ENCODE results near the gene IKZF5.

IKZF5 gene

DNA sequence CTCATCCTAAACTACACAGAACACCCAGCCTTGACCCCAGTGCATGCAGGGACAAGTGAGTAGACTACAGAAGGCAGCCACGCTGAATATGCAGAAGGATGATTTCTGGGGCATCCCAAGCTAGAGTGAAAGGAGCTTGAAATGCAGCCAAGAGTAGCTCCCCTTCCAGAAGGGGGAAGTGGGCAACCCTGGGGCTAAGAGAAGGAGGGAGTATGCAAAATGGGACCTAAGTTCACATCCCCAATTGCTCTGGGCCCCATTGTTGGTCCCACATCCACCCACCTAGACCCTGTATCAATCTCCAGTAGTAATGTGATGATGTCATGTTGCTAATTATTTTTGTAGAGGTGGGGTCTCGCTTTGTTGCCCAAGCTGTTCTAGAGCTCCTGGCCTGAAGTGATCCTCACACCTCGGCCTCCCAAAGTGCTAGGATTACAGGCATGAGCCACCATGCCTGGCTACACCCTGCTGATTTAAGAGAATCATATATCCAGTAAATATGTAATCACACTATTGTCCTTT is 34.0 kb downstream of the IKZF5 start:
- Mint-ChIP-seq H3K9me3 (no peaks in the 10 kb centered on the region), H3K27ac (no peak overlapping the region), H3K27me3 (peaks cover 4% of the 10 kb centered on the region), H3K4me3 (no peak overlapping the region), H3K4me1 (ENCODE audit: low read depth) (peaks cover under 1% of the 10 kb centered on the region), H3K36me3 (ENCODE audit: low read depth) (no peaks in the 10 kb centered on the region)

DNA sequence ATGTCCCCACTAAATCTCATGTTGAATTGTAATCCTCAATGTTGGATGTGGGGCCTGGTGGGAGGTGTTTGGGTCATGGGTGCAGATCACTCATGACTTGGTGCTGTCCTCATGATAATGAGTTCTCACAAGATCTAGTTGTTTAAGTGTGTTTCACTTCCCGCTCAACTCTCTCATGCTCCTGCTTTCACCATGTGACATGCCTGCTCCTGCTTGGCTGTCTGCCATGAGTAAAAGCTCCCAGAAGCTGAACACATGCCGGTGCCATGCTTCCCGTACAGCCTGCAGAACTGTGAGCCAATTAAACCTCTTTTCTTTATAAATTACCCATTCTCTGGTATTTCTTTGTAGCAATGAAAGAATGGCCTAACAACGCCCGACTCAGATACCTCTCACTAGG is 34.6 kb downstream of the IKZF5 start:
- Mint-ChIP-seq H3K27ac (no peak overlapping the region), H3K4me1 (ENCODE audit: low read depth) (no peaks in the 10 kb centered on the region), H3K9me3 (peaks cover 3% of the 10 kb centered on the region), H3K4me3 (no peak overlapping the region), H3K36me3 (ENCODE audit: low read depth) (no peaks in the 10 kb centered on the region), H3K27me3 (peaks cover 9% of the 10 kb centered on the region)

DNA sequence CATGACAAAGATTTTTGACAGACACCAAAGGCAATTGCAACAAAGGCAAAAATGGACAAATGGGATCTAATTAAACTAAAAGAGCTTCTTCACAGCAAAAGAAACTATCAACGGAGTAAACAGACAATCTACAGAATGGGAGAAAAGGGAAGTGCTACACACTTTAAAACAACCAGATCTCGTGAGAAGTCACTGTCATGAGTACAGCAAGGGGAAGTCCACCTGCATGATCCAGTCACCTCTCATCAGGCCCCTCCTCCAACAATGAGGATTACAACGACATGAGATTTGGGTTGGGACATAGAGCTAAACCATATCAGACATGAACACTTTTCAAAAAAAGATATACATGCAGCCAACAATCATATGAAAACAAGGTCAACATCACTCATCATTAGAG is 39.9 kb downstream of the IKZF5 start:
- H3K4me3 Mint-ChIP-seq = no peak overlapping the region
- peaks cover 32% of the 10 kb centered on the region for H3K9me3 Mint-ChIP-seq
- H3K4me1 Mint-ChIP-seq (ENCODE audit: low read depth) = no peaks in the 10 kb centered on the region
- no peak overlapping the region for H3K27ac Mint-ChIP-seq
- H3K36me3 Mint-ChIP-seq (ENCODE audit: low read depth) = peaks cover 10% of the 10 kb centered on the region
- H3K27me3 Mint-ChIP-seq = peaks cover 25% of the 10 kb centered on the region

DNA sequence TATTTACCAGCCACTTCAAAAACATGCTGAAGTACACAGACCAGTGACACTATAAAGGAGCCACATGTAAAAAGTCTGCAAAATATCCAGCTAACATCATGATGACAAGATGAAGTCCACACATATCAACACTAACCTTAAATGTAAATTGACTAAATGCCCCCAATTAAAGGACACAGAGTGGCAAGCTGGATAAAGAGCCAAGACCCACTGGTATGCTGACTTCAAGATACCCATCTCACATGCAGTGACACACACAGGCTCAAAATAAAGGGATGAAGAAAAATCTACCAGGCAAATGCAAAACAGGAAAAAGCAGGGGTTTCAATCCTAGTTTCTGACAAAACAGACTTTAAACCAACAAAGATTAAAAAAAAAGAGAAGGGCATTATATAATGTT is 41.7 kb downstream of the IKZF5 start:
- H3K27ac Mint-ChIP-seq = no peak overlapping the region
- H3K9me3 Mint-ChIP-seq = peaks cover 32% of the 10 kb centered on the region
- H3K4me3 Mint-ChIP-seq = no peak overlapping the region
- H3K36me3 Mint-ChIP-seq (ENCODE audit: low read depth) = peaks cover 10% of the 10 kb centered on the region
- H3K27me3 Mint-ChIP-seq = peaks cover 28% of the 10 kb centered on the region
- H3K4me1 Mint-ChIP-seq (ENCODE audit: low read depth) = no peaks in the 10 kb centered on the region

DNA sequence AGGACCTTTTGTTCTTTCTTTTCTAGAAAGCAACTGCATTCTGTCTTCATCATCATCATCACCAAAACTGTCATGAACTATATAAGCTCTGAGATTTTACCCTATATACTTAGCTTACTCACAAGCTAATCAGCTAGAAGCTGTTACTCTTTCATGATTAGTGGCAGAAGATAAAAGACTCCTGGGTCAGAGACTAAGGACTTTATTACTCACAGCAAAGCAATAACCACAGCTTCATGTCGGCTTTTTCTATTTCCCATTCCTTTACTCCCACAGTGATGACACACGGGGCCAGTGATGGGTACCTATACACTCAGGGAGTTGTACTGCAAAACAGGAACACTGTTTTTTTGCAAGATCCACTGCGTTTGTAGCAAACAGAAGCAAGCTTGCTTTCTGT is 46.2 kb downstream of the IKZF5 start:
- Mint-ChIP-seq H3K27ac (no peak overlapping the region), H3K4me3 (no peak overlapping the region), H3K36me3 (ENCODE audit: low read depth) (peaks cover 10% of the 10 kb centered on the region), H3K4me1 (ENCODE audit: low read depth) (no peaks in the 10 kb centered on the region), H3K9me3 (peaks cover 24% of the 10 kb centered on the region), H3K27me3 (peaks cover 16% of the 10 kb centered on the region)

DNA sequence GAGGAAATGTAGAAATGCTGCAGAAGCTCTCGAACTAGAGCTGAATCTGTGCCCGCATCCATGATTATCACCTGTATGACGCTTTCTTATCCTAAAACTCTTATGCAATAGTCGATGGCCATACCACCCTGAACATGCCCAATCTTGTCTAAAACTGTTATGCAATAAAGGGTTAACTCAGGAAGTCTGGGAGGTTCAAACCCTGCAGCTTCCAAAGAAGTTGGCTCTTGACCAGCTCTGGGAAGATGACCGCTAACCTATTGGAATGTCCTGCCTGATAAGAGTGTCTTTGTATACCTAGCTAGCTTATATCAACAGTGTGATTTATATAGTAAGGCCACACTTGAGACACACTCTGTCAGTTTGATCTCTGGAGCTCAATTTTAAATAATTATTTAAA is 51.1 kb downstream of the IKZF5 start:
- no peaks in the 10 kb centered on the region for H3K9me3 Mint-ChIP-seq
- H3K27ac Mint-ChIP-seq = no peak overlapping the region
- peaks cover 9% of the 10 kb centered on the region for H3K27me3 Mint-ChIP-seq
- H3K36me3 Mint-ChIP-seq (ENCODE audit: low read depth) = peaks cover 7% of the 10 kb centered on the region
- H3K4me3 Mint-ChIP-seq = no peak overlapping the region
- H3K4me1 Mint-ChIP-seq (ENCODE audit: low read depth) = peaks cover 24% of the 10 kb centered on the region

DNA sequence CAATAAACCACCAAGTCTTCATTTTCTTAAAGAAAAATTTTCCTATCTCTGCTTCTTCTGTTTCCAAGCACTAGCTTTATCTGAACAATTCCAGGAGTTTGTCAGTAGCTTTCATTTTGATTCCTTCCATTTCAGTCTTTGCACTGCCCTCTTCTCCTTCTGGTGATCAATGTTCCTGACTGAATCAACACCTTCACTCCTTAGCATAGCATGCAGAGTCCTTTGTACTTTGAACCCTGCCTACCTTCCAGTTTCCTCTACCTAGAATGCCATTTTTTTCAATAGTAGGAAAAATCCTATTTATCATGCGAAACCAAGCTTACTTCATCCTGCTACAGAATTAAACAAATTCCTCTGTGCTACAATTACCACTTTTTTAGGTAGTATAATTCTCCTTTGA is 52.7 kb downstream of the IKZF5 start:
- no peak overlapping the region for H3K4me3 Mint-ChIP-seq

DNA sequence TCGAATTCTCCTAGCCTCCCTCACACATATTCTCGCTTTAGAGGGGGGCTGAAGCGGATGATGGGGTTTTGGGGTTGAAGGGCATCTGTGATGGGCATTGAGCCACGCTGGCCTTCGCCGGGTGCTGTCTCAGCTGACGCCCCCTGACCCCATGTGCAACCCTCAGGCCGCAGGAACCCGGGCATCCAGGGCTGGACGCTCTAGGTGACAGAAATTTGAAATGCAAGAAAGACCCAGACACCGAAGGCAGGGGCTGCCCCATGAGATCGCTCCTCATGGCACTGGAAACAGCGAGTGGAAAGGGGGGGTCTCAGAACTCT is 53.9 kb downstream of the IKZF5 start:
- H3K27ac Mint-ChIP-seq = no peak overlapping the region
- H3K9me3 Mint-ChIP-seq = no peaks in the 10 kb centered on the region
- peaks cover 9% of the 10 kb centered on the region for H3K27me3 Mint-ChIP-seq

More for the DNA sequence above, 52.7 kb downstream of the IKZF5 start:
- Mint-ChIP-seq H3K36me3 (ENCODE audit: low read depth) (peaks cover 11% of the 10 kb centered on the region), H3K27me3 (peaks cover 9% of the 10 kb centered on the region), H3K9me3 (no peaks in the 10 kb centered on the region), H3K27ac (no peak overlapping the region), H3K4me1 (ENCODE audit: low read depth) (peaks cover 30% of the 10 kb centered on the region)

DNA sequence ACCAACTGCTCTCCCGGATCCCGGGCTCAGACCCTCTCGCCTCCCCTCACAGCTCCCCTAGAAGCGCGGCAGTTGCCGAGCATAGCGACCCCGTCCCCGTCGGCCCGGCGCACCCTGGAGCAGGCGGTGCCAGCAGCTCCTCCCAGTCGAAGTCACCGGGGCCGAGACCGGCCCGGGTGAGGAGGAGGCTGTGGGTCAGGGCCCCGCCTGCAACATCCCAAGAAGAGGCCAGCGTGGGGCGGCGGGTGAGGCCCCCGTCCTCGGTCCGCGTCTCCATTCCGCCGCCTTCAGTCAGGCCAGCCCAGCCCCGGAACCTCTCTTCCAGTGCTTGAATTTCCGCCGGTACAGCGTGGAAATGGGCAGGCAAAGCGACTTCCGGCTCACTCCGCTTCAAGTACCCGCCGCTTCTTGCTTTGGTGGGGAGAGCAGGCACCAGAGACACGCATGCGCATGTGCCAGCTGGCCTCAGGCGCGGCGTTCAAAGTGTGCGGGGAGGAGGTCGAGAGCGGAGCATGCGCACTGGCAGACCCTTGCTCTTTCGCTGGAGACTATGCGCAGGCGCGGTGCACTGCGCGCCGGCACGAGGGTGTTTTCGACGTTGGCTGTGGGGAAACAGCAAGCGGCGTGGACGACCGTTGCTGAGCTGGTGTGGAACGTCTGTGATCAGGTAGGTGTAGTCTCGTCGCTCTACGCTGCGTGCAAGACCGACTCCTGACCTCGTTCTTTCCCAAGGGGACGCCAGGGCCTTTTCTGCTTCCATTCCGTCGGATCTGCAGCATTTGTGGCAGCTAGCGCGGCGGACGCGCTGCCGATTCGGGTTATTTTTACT is 54.5 kb downstream of the IKZF5 start, which contains the start of gene C10orf88:
TSS of gene C10orf88 (minus strand) at position 326 of the 829 bp plus-strand sequence. CDS start at position 277, 49 bp downstream.
- Mint-ChIP-seq H3K4me3 (peak within 1 kb of the TSS; percentile 86), H3K9me3 (no peaks in the 10 kb centered on the region), H3K27me3 (peaks cover 9% of the 10 kb centered on the region), H3K4me1 (ENCODE audit: low read depth) (peaks cover 30% of the 10 kb centered on the region), H3K27ac (peak within 1 kb of the TSS; percentile 92), H3K36me3 (ENCODE audit: low read depth) (peaks cover 21% of the 10 kb centered on the region)

More for the DNA sequence above, 53.9 kb downstream of the IKZF5 start:
- peaks cover 30% of the 10 kb centered on the region for H3K4me1 Mint-ChIP-seq (ENCODE audit: low read depth)
- peak overlapping the region; percentile 86 for H3K4me3 Mint-ChIP-seq
- H3K36me3 Mint-ChIP-seq (ENCODE audit: low read depth) = peaks cover 17% of the 10 kb centered on the region

DNA sequence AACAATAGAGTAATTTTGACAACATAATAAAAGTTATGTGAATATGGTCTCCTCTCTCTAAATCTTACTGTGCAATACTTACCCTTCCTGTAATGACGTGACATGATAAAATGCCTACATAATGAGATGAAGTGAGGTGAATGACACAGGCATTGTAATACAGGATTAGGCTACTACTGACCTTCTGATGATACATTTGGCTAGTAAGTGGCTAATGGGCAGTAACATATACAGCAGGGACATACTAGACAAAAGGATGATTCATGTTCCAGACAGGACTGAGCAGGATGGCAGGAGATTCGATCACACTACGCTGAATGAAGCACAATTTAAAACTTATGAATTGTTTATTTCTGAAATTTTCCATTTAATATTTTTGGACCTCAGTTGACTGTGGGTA is 59.3 kb downstream of the IKZF5 start:
- H3K36me3 Mint-ChIP-seq (ENCODE audit: low read depth) = peaks cover 50% of the 10 kb centered on the region
- H3K27ac Mint-ChIP-seq = no peak overlapping the region
- no peaks in the 10 kb centered on the region for H3K27me3 Mint-ChIP-seq
- no peaks in the 10 kb centered on the region for H3K9me3 Mint-ChIP-seq
- peaks cover 20% of the 10 kb centered on the region for H3K4me1 Mint-ChIP-seq (ENCODE audit: low read depth)
- no peak overlapping the region for H3K4me3 Mint-ChIP-seq

All from stimulated activated naive CD8-positive, alpha-beta T cell treated with anti-CD3 and anti-CD28 coated beads, Interleukin-15, Interleukin-2, amounts not matched to agents 100 ng/mL and 50 ng/mL, for 24 hours (primary cell).